Mucosa of gallbladder (tissue), 1 donor: ENCODE data around the gene TMA16. TPM values are rescaled to one million over a fixed set of nuclear protein-coding genes. Genes with fewer than 3 reads are reported as not detected.
"Not testable (repeated sequence)": the region's sequence is repeated elsewhere in the genome, so short reads cannot be mapped to it uniquely, and the experiment has no call there.

Experiments used
- DNase-seq: peaks from one replicate; pipeline ENCODE4 v3.0.0-alpha.2; 2020; ENCODE audit warnings: low spot score
- total RNA-seq: library from RNA; stranded (reverse); gene quantifications from one replicate; pipeline ENCODE4 v1.2.1, GENCODE V29; 2021
- donor health status: DM: no; HTN: no; CAD: no.

TMA16 gene
- total RNA-seq, 1 donor from 2014 or later = 13.9 TPM

- no peak for DNase-seq
These were observed 20.7 kb downstream of the TMA16 start for GRCh38 chr4:163515198-163515597.

GRCh38 chr4:163523791-163524365 is 29.4 kb downstream of the TMA16 start:
- DNase-seq = no peak

- no peak for DNase-seq
These were observed 31.5 kb downstream of the TMA16 start for GRCh38 chr4:163525982-163526381.

- DNase-seq = no peak
These were observed 32.7 kb downstream of the TMA16 start for GRCh38 chr4:163527172-163527571.

- no peak for DNase-seq
These were observed 34.2 kb downstream of the TMA16 start for GRCh38 chr4:163528653-163529052.

GRCh38 chr4:163534056-163534455 is 39.6 kb downstream of the TMA16 start:
- DNase-seq = no peak

- no peak for DNase-seq
These were observed 41.2 kb downstream of the TMA16 start for GRCh38 chr4:163535657-163536056.

GRCh38 chr4:163536091-163536490 is 41.6 kb downstream of the TMA16 start:
- no peak for DNase-seq

- no peak for DNase-seq
These were observed 42.6 kb downstream of the TMA16 start for GRCh38 chr4:163537114-163537513.

GRCh38 chr4:163538820-163539219 is 44.3 kb downstream of the TMA16 start:
- DNase-seq = not testable (repeated sequence)

GRCh38 chr4:163540448-163540847 is 46.0 kb downstream of the TMA16 start:
- DNase-seq = no peak

- no peak for DNase-seq
These were observed 46.5 kb downstream of the TMA16 start for GRCh38 chr4:163540977-163541376.

GRCh38 chr4:163542275-163542674 is 47.8 kb downstream of the TMA16 start:
- no peak for DNase-seq

- DNase-seq = peak; percentile 52
These were observed 50.0 kb downstream of the TMA16 start for GRCh38 chr4:163544407-163545038.

GRCh38 chr4:163548481-163549243 is 54.2 kb downstream of the TMA16 start:
- DNase-seq = peak; percentile 20

- no peak for DNase-seq
These were observed 56.4 kb downstream of the TMA16 start for GRCh38 chr4:163550869-163551267.

- no peak for DNase-seq
These were observed 58.7 kb downstream of the TMA16 start for GRCh38 chr4:163553146-163553545.

- no peak for DNase-seq
These were observed 60.5 kb downstream of the TMA16 start for GRCh38 chr4:163554870-163555465.

GRCh38 chr4:163556177-163556576 is 61.7 kb downstream of the TMA16 start:
- DNase-seq = no peak

GRCh38 chr4:163556650-163557391 is 62.3 kb downstream of the TMA16 start:
- no peak for DNase-seq

- no peak for DNase-seq
These were observed 64.1 kb downstream of the TMA16 start for GRCh38 chr4:163558539-163559044.

- DNase-seq = no peak
These were observed 68.0 kb downstream of the TMA16 start for GRCh38 chr4:163562496-163562895.
